Neural cell (in vitro differentiated cells): ENCODE measurements around the gene ISOC2. TPM values are rescaled to one million over a fixed set of nuclear protein-coding genes. Genes with fewer than 3 reads are reported as not detected.
A peak's percentile ranks its signal among the peaks of the same experiment; 100 is the strongest.

Experiments used
- H2AFZ ChIP-seq: fragments of 200-600, 300-800 bp; sonication (generic), shearing (Covaris generic); 2 replicates; pipeline ENCODE4 v1.6.0; 2014; ENCODE audit warnings: low read depth, mild to moderate bottlenecking, antibody characterized with exemption, low read length, moderate library complexity
- H3F3A ChIP-seq: fragments of 200-600 bp; shearing (Covaris generic); 2 replicates; pipeline ENCODE4 v1.6.1; 2016; ENCODE audit warnings: mild to moderate bottlenecking, moderate library complexity, mixed read lengths, antibody characterized with exemption, low read length; ENCODE audit not compliant: insufficient read depth, poor library complexity, severe bottlenecking
- H3K27ac ChIP-seq: fragments of 200-600, 300-800 bp; sonication (generic), shearing (Covaris generic); 2 replicates; pipeline ENCODE4 v1.5.1; 2014; ENCODE audit warnings: mild to moderate bottlenecking, low read length, moderate library complexity
- H3K27me3 ChIP-seq: fragments of 300-800, 200-600 bp; sonication (generic), shearing (Covaris generic); 2 replicates; pipeline ENCODE4 v1.6.0; 2014; ENCODE audit warnings: mild to moderate bottlenecking, low read depth, low read length, moderate library complexity; ENCODE audit not compliant: insufficient read depth
- H3K36me3 ChIP-seq: fragments of 300-800, 200-600 bp; sonication (generic), shearing (Covaris generic); 2 replicates; pipeline ENCODE4 v1.5.1; 2014; ENCODE audit warnings: mild to moderate bottlenecking, antibody characterized with exemption, low read length, moderate library complexity; ENCODE audit not compliant: insufficient read depth
- H3K4me2 ChIP-seq: fragments of 300-800, 200-600 bp; sonication (generic), shearing (Covaris generic); 2 replicates; pipeline ENCODE4 v1.6.0; 2014; ENCODE audit warnings: mild to moderate bottlenecking, low read length
- H3K4me3 ChIP-seq: fragments of 300-800, 200-600 bp; sonication (generic), shearing (Covaris generic); 2 replicates; pipeline ENCODE4 v1.5.1; 2014; ENCODE audit warnings: mild to moderate bottlenecking, low read length, moderate library complexity
- H3K79me2 ChIP-seq: fragments of 200-600 bp; shearing (Covaris generic); replicated peaks from 2 replicates; pipeline ENCODE4 v1.6.0; 2014; ENCODE audit warnings: mild to moderate bottlenecking, low read length, moderate library complexity; ENCODE audit not compliant: insufficient read depth
- H3K9ac ChIP-seq: fragments of 300-800, 200-600 bp; sonication (generic), shearing (Covaris generic); 2 replicates; pipeline ENCODE4 v1.6.1; 2016; ENCODE audit warnings: mild to moderate bottlenecking, low read length, mixed read lengths
- H3K9me2 ChIP-seq: fragments of 200-600 bp; shearing (Covaris generic); 2 replicates; pipeline ENCODE4 v1.6.1; 2016; ENCODE audit warnings: mild to moderate bottlenecking, low read length, mixed read lengths; ENCODE audit not compliant: insufficient read depth
- H3K9me3 ChIP-seq: fragments of 200-600, 300-800 bp; sonication (generic), shearing (Covaris generic); 2 replicates; pipeline ENCODE4 v1.6.1; 2016; ENCODE audit warnings: mild to moderate bottlenecking, mixed run types, low read length, moderate library complexity, mixed read lengths
- H4K20me1 ChIP-seq: fragments of 200-600 bp; shearing (Covaris generic); 2 replicates; pipeline ENCODE4 v1.6.1; 2016; ENCODE audit warnings: mild to moderate bottlenecking, mixed run types; ENCODE audit not compliant: insufficient read depth
- CTCF ChIP-seq: fragments of 450-650 bp; IDR thresholded peaks from 2 replicates; pipeline ENCODE4 v1.5.1; 2014; ENCODE audit warnings: antibody characterized with exemption, mild to moderate bottlenecking, moderate library complexity; ENCODE audit not compliant: poor library complexity, severe bottlenecking
- EP300 ChIP-seq: fragments of 450-650 bp; conservative IDR thresholded peaks from 2 replicates; pipeline ENCODE4 v1.6.1; 2014; ENCODE audit warnings: antibody characterized with exemption, mild to moderate bottlenecking, moderate library complexity; ENCODE audit not compliant: poor library complexity, severe bottlenecking
- EZH2 ChIP-seq: fragments of 200-600, 300-800 bp; shearing (Covaris generic), sonication (generic); IDR thresholded peaks from 2 replicates; pipeline ENCODE4 v1.6.1; 2014; ENCODE audit warnings: antibody characterized with exemption, low read length, borderline replicate concordance, mild to moderate bottlenecking; ENCODE audit not compliant: insufficient read depth, poor library complexity, severe bottlenecking
- MXI1 ChIP-seq: fragments of 450-650 bp; conservative IDR thresholded peaks from 2 replicates; pipeline ENCODE4 v1.6.1; 2014; ENCODE audit warnings: antibody characterized with exemption, mild to moderate bottlenecking; ENCODE audit not compliant: poor library complexity, severe bottlenecking
- POLR2AphosphoS5 ChIP-seq: IDR thresholded peaks from 2 replicates; pipeline ENCODE4 v1.6.1; 2012
- RAD21 ChIP-seq: fragments of 450-650 bp; conservative IDR thresholded peaks from 2 replicates; pipeline ENCODE4 v1.6.1; 2014; ENCODE audit warnings: antibody characterized with exemption, mild to moderate bottlenecking, moderate library complexity
- REST ChIP-seq: IDR thresholded peaks from 2 replicates; pipeline ENCODE4 v1.6.1; 2012; ENCODE audit warnings: borderline replicate concordance
- SMC3 ChIP-seq: fragments of 450-650 bp; conservative IDR thresholded peaks from 2 replicates; pipeline ENCODE4 v1.6.1; 2014; ENCODE audit warnings: antibody characterized with exemption, mild to moderate bottlenecking, moderate library complexity; ENCODE audit not compliant: poor library complexity
- TAF1 ChIP-seq: IDR thresholded peaks from 2 replicates; pipeline ENCODE4 v1.6.1; 2012; ENCODE audit warnings: low read depth
- polyA plus RNA-seq: library from polyadenylated mRNA; depleted of rRNA; stranded (reverse); fragments of >200 nt; gene quantifications from 2 replicates; pipeline ENCODE4 v1.2.3, GENCODE V29; 2014

Gene ISOC2
- polyA plus RNA-seq, 1 donor from 2014 or later, result 48.1 TPM

GRCh38 chr19:55504981-55505380 lies 43.5 kb upstream of the ISOC2 start:
- Histone ChIP-seq H3K36me3 (no peaks in the 10 kb centered on the region), H3K27ac (no peak overlapping the region), H3K4me2 (no peak overlapping the region), H3K9me2 (no peaks in the 10 kb centered on the region), H3K27me3 (no peaks in the 10 kb centered on the region), H3K79me2 (no peaks in the 10 kb centered on the region), H2AFZ (no peak overlapping the region), H4K20me1 (no peaks in the 10 kb centered on the region), H3K9me3 (no peaks in the 10 kb centered on the region), H3K9ac (no peak overlapping the region), H3K4me3 (no peak overlapping the region), H3F3A (no peaks in the 10 kb centered on the region)
- TF ChIP-seq CTCF, result no peak
- no peak for TF ChIP-seq SMC3
- no peak for TF ChIP-seq RAD21
- no peak for TF ChIP-seq MXI1
- no peak for TF ChIP-seq EP300

- Histone ChIP-seq H3K4me2 (no peak overlapping the region), H3K27ac (no peak overlapping the region), H3K9me3 (no peaks in the 10 kb centered on the region), H3K36me3 (no peaks in the 10 kb centered on the region), H3K9ac (no peak overlapping the region), H3F3A (no peaks in the 10 kb centered on the region), H4K20me1 (no peaks in the 10 kb centered on the region), H3K27me3 (no peaks in the 10 kb centered on the region), H3K4me3 (peak overlapping the region; percentile 61), H3K79me2 (no peaks in the 10 kb centered on the region), H3K9me2 (no peaks in the 10 kb centered on the region), H2AFZ (no peak overlapping the region)
- TF ChIP-seq SMC3, result peak; percentile 4
- no peak for TF ChIP-seq RAD21
These were observed 42.8 kb upstream of the ISOC2 start for GRCh38 chr19:55504252-55504603.

GRCh38 chr19:55503502-55504251 lies 42.2 kb upstream of the ISOC2 start:
- peak overlapping the region; percentile 35 for H3K27ac ChIP-seq
- TF ChIP-seq RAD21, result peak; percentile 83
- TF ChIP-seq CTCF, result peak; percentile 89
- TF ChIP-seq POLR2AphosphoS5, result peak; percentile 16
- TF ChIP-seq SMC3, result peak; percentile 80
- peak; percentile 22 for TF ChIP-seq EP300
- TF ChIP-seq TAF1, result no peak
- peak; percentile 22 for TF ChIP-seq MXI1
- TF ChIP-seq EZH2, result no peak
- peak; percentile 6 for TF ChIP-seq REST
- no peaks in the 10 kb centered on the region for H4K20me1 ChIP-seq
- H3K27me3 ChIP-seq, result no peaks in the 10 kb centered on the region
- H3K79me2 ChIP-seq, result no peaks in the 10 kb centered on the region
- no peaks in the 10 kb centered on the region for H3K36me3 ChIP-seq
- no peak overlapping the region for H3K9ac ChIP-seq
- no peaks in the 10 kb centered on the region for H3F3A ChIP-seq
- no peak overlapping the region for H2AFZ ChIP-seq
- H3K4me3 ChIP-seq, result peak overlapping the region; percentile 61
- H3K9me2 ChIP-seq, result no peaks in the 10 kb centered on the region
- H3K4me2 ChIP-seq, result no peak overlapping the region
- H3K9me3 ChIP-seq, result no peaks in the 10 kb centered on the region
